DOHH2 (cell line): ENCODE data around the gene DAPP1.

ENCODE experiments used
- EZH2phosphoT487 ChIP-seq: fragments of 200-600 bp; sonication (generic); IDR thresholded peaks from 2 replicates; pipeline ENCODE4 v1.6.1; 2017; ENCODE audit warnings: borderline replicate concordance, mild to moderate bottlenecking, antibody characterized with exemption, low read length, moderate library complexity, mixed read lengths
- TF ChIP-seq, protein P1 (sequence below): fragments of 200-600 bp; sonication (generic); IDR thresholded peaks from one replicate; pipeline ENCODE4 v1.5.1; 2014; ENCODE audit warnings: antibody characterized with exemption, mild to moderate bottlenecking, low read depth, low read length; ENCODE audit not compliant: poor library complexity, severe bottlenecking

DNA sequence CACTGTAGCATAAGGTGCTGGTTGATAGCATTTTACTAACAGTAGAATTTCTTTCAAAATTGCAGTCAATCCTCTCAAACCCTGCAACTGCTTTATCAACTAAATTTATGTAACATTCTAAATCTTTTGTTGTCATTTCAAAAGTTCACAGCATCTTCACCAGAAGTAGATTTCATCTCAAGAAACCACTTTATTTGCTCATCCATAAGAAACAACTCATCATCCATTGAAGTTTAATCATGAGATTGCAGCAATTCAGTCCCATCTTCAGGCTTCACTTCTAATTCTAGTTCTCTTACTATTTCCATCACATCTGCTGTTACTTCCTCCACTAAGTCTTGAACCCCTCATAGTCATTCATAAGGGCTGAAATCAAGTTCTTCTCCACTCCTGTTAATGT lies 55.9 kb downstream of the DAPP1 start:
- TF ChIP-seq, protein P1, sequence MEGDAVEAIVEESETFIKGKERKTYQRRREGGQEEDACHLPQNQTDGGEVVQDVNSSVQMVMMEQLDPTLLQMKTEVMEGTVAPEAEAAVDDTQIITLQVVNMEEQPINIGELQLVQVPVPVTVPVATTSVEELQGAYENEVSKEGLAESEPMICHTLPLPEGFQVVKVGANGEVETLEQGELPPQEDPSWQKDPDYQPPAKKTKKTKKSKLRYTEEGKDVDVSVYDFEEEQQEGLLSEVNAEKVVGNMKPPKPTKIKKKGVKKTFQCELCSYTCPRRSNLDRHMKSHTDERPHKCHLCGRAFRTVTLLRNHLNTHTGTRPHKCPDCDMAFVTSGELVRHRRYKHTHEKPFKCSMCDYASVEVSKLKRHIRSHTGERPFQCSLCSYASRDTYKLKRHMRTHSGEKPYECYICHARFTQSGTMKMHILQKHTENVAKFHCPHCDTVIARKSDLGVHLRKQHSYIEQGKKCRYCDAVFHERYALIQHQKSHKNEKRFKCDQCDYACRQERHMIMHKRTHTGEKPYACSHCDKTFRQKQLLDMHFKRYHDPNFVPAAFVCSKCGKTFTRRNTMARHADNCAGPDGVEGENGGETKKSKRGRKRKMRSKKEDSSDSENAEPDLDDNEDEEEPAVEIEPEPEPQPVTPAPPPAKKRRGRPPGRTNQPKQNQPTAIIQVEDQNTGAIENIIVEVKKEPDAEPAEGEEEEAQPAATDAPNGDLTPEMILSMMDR: no peak
- no peak for TF ChIP-seq EZH2phosphoT487
